ENCODE measurements around the gene MLPH. TPM values are rescaled to one million over a fixed set of nuclear protein-coding genes. Genes with fewer than 3 reads are reported as not detected.

Gene MLPH
- total and polyA plus RNA-seq, 2 of the 4 experiments (the other 2 are of a cell fraction) = 13.8 to 21.6 TPM

GRCh38 chr2:237600205-237600846, 113.3 kb downstream of the MLPH start:
- peak; percentile 71 for DNase-seq
- H4K8ac ChIP-seq (ENCODE audit: low read depth in 2 of 2, low read length in 2 of 2) = peak overlapping the region; percentile 87 to 89
- POLR2A ChIA-PET (ENCODE audit: unreplicated experiment) = no interaction called here
- no peaks in the 10 kb centered on the region for H3K36me3 ChIP-seq (ENCODE audit: control insufficient read depth, insufficient read depth, low read length)
- H4K91ac ChIP-seq (ENCODE audit: insufficient read depth, low read depth, low read length) = peak overlapping the region; percentile 61; the same call in 1 of the 2 replicates
- H3K27me3 ChIP-seq (ENCODE audit: control insufficient read depth, insufficient read depth, low read length) = no peaks in the 10 kb centered on the region
- no peak overlapping the region for H3K4me3 ChIP-seq (ENCODE audit: insufficient read depth, low read depth, low read length)
- H2AK9ac ChIP-seq (replicated peaks; ENCODE audit: low read depth, low read length, poor library complexity) = peak overlapping the region; percentile 74
- peaks cover 9% of the 10 kb centered on the region; the same call in 1 of the 2 replicates for H3K9me1 ChIP-seq (ENCODE audit: insufficient read depth, low read length)
- H4K20me1 ChIP-seq (ENCODE audit: insufficient read depth, low read length) = no peaks in the 10 kb centered on the region
- in situ Hi-C loops (cut with MboI; ENCODE audit: low sequenced_read_pairs) (no loop called here), intact Hi-C loops (cut with micrococcal nuclease) (loop anchor here (5.0 kb wide), 1 partner anchor 142 kb away; no protein-coding TSS in a partner anchor), dilution Hi-C loops (cut with HindIII; ENCODE audit: low sequenced_read_pairs, unreplicated experiment) (no loop called here)
- H3K4me1 ChIP-seq (ENCODE audit: control insufficient read depth, insufficient read depth, low read length) = peaks cover 7% of the 10 kb centered on the region
- peak overlapping the region; percentile 65 for H3K4ac ChIP-seq (ENCODE audit: low read depth, low read length)
- peak; percentile 45 for TF ChIP-seq RAD21 (IDR thresholded peaks at IDR 0.05; ENCODE audit: low read length)
- no peak for TF ChIP-seq RCOR1 (IDR thresholded peaks at IDR 0.05; ENCODE audit: insufficient replicate concordance, low read length)
- TF ChIP-seq FOS (IDR thresholded peaks at IDR 0.05; ENCODE audit: low read depth, low read length) = no peak
- TF ChIP-seq USF2 (IDR thresholded peaks at IDR 0.05; ENCODE audit: low read depth, low read length) = no peak
- TF ChIP-seq CTCF (conservative IDR thresholded peaks at IDR 0.05; ENCODE audit: low read depth, low read length) = peak; percentile 35
- peak; percentile 16; the same call in 1 of the 2 replicates for TF ChIP-seq SMC3 (IDR thresholded peaks at IDR 0.05; ENCODE audit: low read depth, low read length)
- no peak for TF ChIP-seq MAZ (IDR thresholded peaks at IDR 0.05; ENCODE audit: borderline replicate concordance, low read depth, low read length)
- no peak overlapping the region for H2BK5ac ChIP-seq (ENCODE audit: low read depth, low read length, poor library complexity, severe bottlenecking)
- no peaks in the 10 kb centered on the region for H3K9me3 ChIP-seq (ENCODE audit: control insufficient read depth, insufficient read depth, low read length)
- peak overlapping the region; percentile 90 for H2BK120ac ChIP-seq (ENCODE audit: low read depth, low read length)
- 68% methylated on average over 10 of the region's 16 CpGs; no CpG with 5 or more reads in 1 of the 2 experiments for WGBS, 2 experiments (ENCODE audit: extremely low coverage in 2 of 2, insufficient read length in 1 of 2)
- peak overlapping the region; percentile 42; the same call in 1 of the 2 replicates for H3K23ac ChIP-seq (ENCODE audit: low read depth, low read length)
- peak overlapping the region; percentile 51; the same call in 2 of the 3 replicates for H2BK15ac ChIP-seq (ENCODE audit: low read depth, low read length)
- ATAC-seq (ENCODE audit: low read depth) = peak; percentile 65
- peak overlapping the region; percentile 20; the same call in 1 of the 2 replicates for H3K4me2 ChIP-seq (ENCODE audit: low read depth, low read length)
- BruUV-seq (replicated peaks) = no TSS peak
- H4K5ac ChIP-seq (ENCODE audit: low read depth, low read length) = peak overlapping the region; percentile 78
- CTCF ChIA-PET = interaction anchor here (0.7 to 1.2 kb wide), 3 partner anchors 18 to 145 kb away, joined by 3 to 4 read pairs (median 3); no protein-coding TSS in a partner anchor
- H3K9ac ChIP-seq (ENCODE audit: low read depth, low read length) = peak overlapping the region; percentile 32
- no peaks in the 10 kb centered on the region for H3K79me1 ChIP-seq (ENCODE audit: low read depth in 1 of 2, low read length in 2 of 2)
- H3K27ac ChIP-seq (ENCODE audit: insufficient read depth, low read length) = peak overlapping the region; percentile 60
- H3K56ac ChIP-seq (ENCODE audit: extremely low read depth, insufficient read depth, low read length) = peak overlapping the region; percentile 35; the same call in 1 of the 2 replicates
- H3K14ac ChIP-seq (replicated peaks; ENCODE audit: low read depth, low read length) = peak overlapping the region; percentile 61
- peak overlapping the region; percentile 41; the same call in 1 of the 2 replicates for H2AK5ac ChIP-seq (ENCODE audit: low read depth, low read length)
- peak overlapping the region; percentile 27; the same call in 1 of the 2 replicates for H2BK20ac ChIP-seq (ENCODE audit: low read depth, low read length)
- peak overlapping the region; percentile 82 for H2AFZ ChIP-seq (replicated peaks; ENCODE audit: low read length, poor library complexity)
- peak overlapping the region; percentile 61; the same call in 1 of the 2 replicates for H3K18ac ChIP-seq (ENCODE audit: low read depth, low read length)

Measured in IMR-90 (cell line).